ENCODE results near the gene COL28A1.

- no peak for TF ChIP-seq CTCF (conservative IDR thresholded peaks at IDR 0.05 in 1 of 2, IDR thresholded peaks at IDR 0.05 in 1 of 2; ENCODE audit: extremely low read depth in 1 of 2, insufficient read depth in 1 of 2, low read depth in 1 of 2, low read length in 2 of 2)
- no peak for TF ChIP-seq EZH2 (IDR thresholded peaks at IDR 0.05; ENCODE audit: borderline replicate concordance, low read length)
These were observed 27.1 kb upstream of the COL28A1 start for GRCh38 chr7:7562736-7563135.
